AG04450 (cell line): Measurements from ENCODE around the gene RARG. TPM values are rescaled to one million over a fixed set of nuclear protein-coding genes. Genes with fewer than 3 reads are reported as not detected.
A peak's percentile ranks its signal among the peaks of the same experiment; 100 is the strongest.

Experiments
- CTCF ChIA-PET: fragments of 300-600, 350-600 bp; formaldehyde crosslinking; extraction: SDS; loops from one replicate; lab custom pipeline; 2022; ENCODE audit warnings: antibody characterized with exemption, inconsistent platforms; lab: Charles Lee
- POLR2A ChIA-PET: fragments of 350-600 bp; formaldehyde crosslinking; extraction: SDS; loops from one replicate; lab custom pipeline; 2021; ENCODE audit warnings: antibody characterized with exemption, inconsistent platforms; lab: Yijun Ruan, JAX
- DNase-seq: peaks from one replicate; pipeline ENCODE4 v3.0.0-alpha.2; 2011; ENCODE audit warnings: low read depth, low spot score
- H3K27ac ChIP-seq: one replicate; pipeline ENCODE4 v1.5.1; 2012; ENCODE audit warnings: low read depth, low read length, control low read depth
- H3K27me3 ChIP-seq: one replicate; pipeline ENCODE4 v1.6.0; 2012; ENCODE audit warnings: low read length; ENCODE audit not compliant: control insufficient read depth, insufficient read depth
- H3K4me3 ChIP-seq: 2 replicates; pipeline ENCODE4 v1.5.1; 2011; ENCODE audit warnings: mild to moderate bottlenecking, low read depth, low read length, control low read depth
- H3K9me3 ChIP-seq: 2 replicates; pipeline ENCODE4 v1.5.1; 2012; ENCODE audit warnings: low read length; ENCODE audit not compliant: control insufficient read depth, insufficient read depth
- polyA plus RNA-seq: library from polyadenylated mRNA; depleted of rRNA; stranded (reverse); fragments of >200 nt; gene quantifications from 2 replicates; pipeline ENCODE4 v1.2.3, GENCODE V29; 2011
- TF ChIP-seq, protein P1 (sequence below): IDR thresholded peaks from 2 replicates; pipeline ENCODE4 v1.5.1; 2011; ENCODE audit warnings: low read depth, low read length, control low read depth, inconsistent platforms

Gene RARG
- polyA plus RNA-seq, 1 experiment: 20.1 TPM

DNA sequence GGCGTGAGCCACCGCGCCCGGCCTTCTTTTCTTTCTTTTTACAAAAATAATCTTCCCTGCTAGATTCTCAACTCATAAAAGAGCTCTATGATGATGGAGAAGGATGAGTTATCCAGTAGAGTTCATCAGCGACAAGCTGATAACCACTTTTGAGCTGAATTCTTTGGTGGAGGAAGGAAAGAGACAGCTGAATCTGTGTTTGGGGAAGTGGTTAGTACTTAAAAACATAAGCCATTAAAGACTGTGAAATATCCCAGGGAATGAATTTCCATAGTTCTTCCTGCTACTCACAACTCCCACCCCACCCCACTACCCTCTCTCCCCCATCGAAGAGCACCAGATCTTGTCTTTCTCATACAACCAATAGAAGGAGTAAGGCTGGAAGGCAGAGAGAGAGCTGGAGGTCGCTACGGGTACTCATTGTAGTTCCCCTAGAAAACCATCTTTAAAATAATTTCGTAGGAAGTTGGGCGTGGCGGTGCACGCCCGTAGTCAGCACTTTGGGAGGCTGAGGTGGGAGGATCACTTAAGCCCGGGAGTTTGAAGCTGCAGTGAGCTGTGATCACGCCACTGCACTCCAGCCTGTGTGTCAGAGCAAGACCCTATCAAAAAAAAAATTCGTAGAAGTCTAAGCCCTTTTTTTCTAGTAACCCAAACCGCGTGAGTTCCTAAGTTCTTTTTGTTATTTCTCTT lies 35.4 kb upstream of the RARG start:
- ChIA-PET POLR2A (interaction anchor here (0.6 to 1.4 kb wide), 5 partner anchors 15 to 48 kb away, joined by 3 to 4 read pairs (median 3); partner anchors contain the start of gene MYG1), CTCF (interaction anchor here (0.6 to 3.8 kb wide), 7 partner anchors 23 to 382 kb away, joined by 3 to 40 read pairs (median 4); no protein-coding TSS in a partner anchor)
- TF ChIP-seq, protein P1, sequence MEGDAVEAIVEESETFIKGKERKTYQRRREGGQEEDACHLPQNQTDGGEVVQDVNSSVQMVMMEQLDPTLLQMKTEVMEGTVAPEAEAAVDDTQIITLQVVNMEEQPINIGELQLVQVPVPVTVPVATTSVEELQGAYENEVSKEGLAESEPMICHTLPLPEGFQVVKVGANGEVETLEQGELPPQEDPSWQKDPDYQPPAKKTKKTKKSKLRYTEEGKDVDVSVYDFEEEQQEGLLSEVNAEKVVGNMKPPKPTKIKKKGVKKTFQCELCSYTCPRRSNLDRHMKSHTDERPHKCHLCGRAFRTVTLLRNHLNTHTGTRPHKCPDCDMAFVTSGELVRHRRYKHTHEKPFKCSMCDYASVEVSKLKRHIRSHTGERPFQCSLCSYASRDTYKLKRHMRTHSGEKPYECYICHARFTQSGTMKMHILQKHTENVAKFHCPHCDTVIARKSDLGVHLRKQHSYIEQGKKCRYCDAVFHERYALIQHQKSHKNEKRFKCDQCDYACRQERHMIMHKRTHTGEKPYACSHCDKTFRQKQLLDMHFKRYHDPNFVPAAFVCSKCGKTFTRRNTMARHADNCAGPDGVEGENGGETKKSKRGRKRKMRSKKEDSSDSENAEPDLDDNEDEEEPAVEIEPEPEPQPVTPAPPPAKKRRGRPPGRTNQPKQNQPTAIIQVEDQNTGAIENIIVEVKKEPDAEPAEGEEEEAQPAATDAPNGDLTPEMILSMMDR: no peak
- peak overlapping the region; percentile 95 for H3K4me3 ChIP-seq
- H3K27ac ChIP-seq: no peak overlapping the region
- no peak for DNase-seq
- H3K27me3 ChIP-seq: no peaks in the 10 kb centered on the region
- H3K9me3 ChIP-seq: no peaks in the 10 kb centered on the region; the same call in 1 of the 2 replicates

DNA sequence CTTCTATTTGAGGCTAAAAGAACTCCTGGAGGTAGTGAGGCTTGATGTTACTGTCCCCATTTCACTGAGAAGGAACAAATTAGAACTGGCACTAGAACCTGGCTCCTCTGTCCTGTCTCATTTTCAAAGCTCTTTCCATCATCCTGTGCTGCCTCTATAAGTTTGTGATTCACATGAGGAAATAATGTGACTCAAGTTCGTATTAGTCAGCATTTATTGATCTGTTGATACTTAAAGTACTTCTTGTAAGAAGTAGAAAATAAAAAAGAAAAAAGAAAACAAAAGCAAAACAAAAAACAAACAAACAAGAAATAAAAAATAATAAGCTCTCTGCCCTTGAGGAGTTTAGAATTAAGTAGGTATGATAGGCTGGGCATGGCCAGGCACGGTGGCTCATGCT lies 33.8 kb upstream of the RARG start:
- TF ChIP-seq, protein P1: no peak
- no peak overlapping the region for H3K4me3 ChIP-seq
- ChIA-PET CTCF (interaction anchor here (0.6 to 1.5 kb wide), 6 partner anchors 50 to 332 kb away, joined by 3 to 5 read pairs (median 3); no protein-coding TSS in a partner anchor), POLR2A (no interaction called here)
- H3K27me3 ChIP-seq: no peaks in the 10 kb centered on the region
- H3K9me3 ChIP-seq: no peaks in the 10 kb centered on the region; the same call in 1 of the 2 replicates
- H3K27ac ChIP-seq: no peak overlapping the region
- no peak for DNase-seq

GRCh38 chr12:53259891-53260290 lies 27.9 kb upstream of the RARG start:
- Histone ChIP-seq H3K9me3 (no peaks in the 10 kb centered on the region), H3K27me3 (no peaks in the 10 kb centered on the region), H3K27ac (no peak overlapping the region), H3K4me3 (no peak overlapping the region)
- POLR2A ChIA-PET: interaction anchor here (0.6 kb wide), 1 partner anchor 181 kb away, joined by 3 read pairs; the partner anchor contains the start of gene SPRYD3
- TF ChIP-seq, protein P1: no peak
- DNase-seq: no peak
- CTCF ChIA-PET: no interaction called here

DNA sequence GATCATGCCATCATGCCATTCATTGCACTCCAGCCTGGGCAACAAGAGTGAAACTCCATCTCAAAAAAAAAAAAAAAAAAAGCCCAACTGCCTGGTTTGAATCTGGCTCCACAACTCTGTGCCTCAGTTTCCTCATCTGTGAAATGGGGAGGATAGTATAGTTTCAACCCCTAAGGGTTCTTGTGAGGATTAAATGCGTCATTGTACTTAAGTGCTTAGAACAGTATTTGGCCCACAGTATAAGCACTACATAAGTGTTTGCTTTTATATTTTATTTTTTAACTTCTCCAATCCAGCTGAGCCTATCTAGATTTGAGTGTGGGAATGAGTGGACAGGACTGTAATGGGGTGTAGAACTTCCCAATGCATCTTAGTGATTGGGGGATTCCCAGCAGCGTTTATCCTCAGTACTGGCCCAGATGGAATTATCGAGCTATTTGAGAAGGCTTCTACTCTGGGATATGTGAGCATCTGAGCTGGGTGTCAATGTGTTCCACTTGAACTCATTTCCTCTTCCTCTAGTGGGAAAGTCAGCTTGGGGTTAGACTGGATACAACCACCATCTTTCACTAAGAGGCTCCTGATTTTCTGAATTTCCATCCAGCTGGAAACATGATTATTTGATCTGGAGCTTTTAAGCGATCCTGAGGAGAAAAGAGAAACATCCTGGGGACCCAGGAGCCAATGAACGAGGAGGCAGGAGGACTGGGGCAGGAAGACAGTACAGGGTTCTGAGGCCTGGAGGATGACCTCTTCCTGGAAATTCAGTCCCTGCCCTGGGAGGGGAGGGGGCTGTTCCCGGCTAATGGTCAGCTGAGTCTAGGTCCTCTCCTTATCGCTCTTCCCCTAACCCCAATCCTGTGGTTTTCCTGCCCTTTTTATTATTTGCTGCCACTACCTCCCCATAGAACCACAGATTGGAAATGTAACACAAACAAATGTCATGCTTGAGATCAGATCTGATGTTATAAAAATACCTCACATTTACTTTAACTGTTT lies 26.8 kb upstream of the RARG start:
- POLR2A ChIA-PET: no interaction called here

More for the DNA sequence above, 26.8 kb upstream of the RARG start:
- Histone ChIP-seq H3K9me3 (no peaks in the 10 kb centered on the region), H3K27ac (no peak overlapping the region), H3K27me3 (no peaks in the 10 kb centered on the region), H3K4me3 (no peak overlapping the region)
- TF ChIP-seq, protein P1: no peak
- no peak for DNase-seq
- CTCF ChIA-PET: no interaction called here
